ENCODE results near the gene SDK2. TPM values are rescaled to one million over a fixed set of nuclear protein-coding genes. Genes with fewer than 3 reads are reported as not detected.

Gene SDK2
- polyA plus RNA-seq, 2 of the 4 experiments (the other 2 are of a cell fraction), result 0.36 to 0.57 TPM

DNA sequence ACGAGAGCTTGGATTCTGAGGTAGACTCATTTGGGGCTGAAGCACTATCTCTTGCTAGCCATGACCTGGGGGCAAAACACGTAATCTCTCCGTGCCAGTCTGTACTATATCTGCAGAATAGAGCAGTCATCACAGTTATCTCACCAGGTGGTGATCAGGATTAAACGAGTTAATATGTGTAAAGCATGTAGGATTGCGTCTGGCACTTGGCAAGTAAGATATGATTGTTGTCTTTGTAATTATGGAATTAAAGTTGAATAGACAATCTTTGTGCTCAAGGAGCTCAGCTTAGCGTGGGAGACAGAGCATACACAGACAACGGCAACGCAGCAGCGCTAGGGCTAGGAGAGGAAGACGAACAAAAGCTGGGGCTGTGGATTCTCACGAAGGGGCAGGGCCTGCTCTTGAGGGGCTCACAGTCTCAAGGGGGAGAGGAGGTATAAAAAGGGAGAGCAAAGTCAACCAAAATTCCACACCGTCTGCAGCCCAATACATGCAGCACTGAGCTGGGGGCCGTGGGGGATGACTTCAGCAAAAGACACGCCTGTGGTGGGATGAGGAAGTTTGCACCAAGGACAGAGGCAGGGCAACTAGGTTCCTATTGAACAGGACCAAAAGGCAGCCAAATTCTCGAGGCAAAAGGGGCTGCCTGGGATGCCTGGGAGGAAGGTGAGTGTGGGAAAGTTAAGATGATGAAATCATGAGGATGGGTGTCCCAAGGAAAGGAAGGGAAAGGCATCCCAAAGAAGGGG is 68.6 kb downstream of the SDK2 start:
- ATAC-seq, result no peak
- CTCF ChIA-PET, result interaction anchor here (0.8 kb wide), 1 partner anchor 10 kb away, joined by 3 read pairs; no protein-coding TSS in a partner anchor
- POLR2A ChIA-PET, result no interaction called here
- Histone ChIP-seq H3K4me1 (no peaks in the 10 kb centered on the region), H3K9me3 (no peaks in the 10 kb centered on the region), H3K4me2 (no peak overlapping the region), H3K4me3 (no peak overlapping the region), H3K27ac (no peak overlapping the region)
- no peak for DNase-seq (ENCODE audit: low read depth in 1 of 2, low spot score in 1 of 2)
- 37% methylated on average over 15 of the region's 15 CpGs for WGBS (ENCODE audit: missing lambda C conversion rate)
- TF ChIP-seq JUN (IDR thresholded peaks at IDR 0.05) (no peak), BHLHE40 (IDR thresholded peaks at IDR 0.05; ENCODE audit: low read depth, low read length) (no peak), FOSL2 (IDR thresholded peaks at IDR 0.05) (no peak), FOSL2 (CRISPR knock-in tag; IDR thresholded peaks at IDR 0.05) (no peak), FOSB (CRISPR knock-in tag; IDR thresholded peaks at IDR 0.05) (no peak), HOXA7 (CRISPR knock-in tag; IDR thresholded peaks at IDR 0.05) (no peak), FOXS1 (CRISPR knock-in tag; IDR thresholded peaks at IDR 0.05) (no peak), MYC (IDR thresholded peaks at IDR 0.05; ENCODE audit: borderline replicate concordance, low read length) (no peak), MAFK (IDR thresholded peaks at IDR 0.05; ENCODE audit: partially characterized antibody) (no peak), POLR2A (IDR thresholded peaks at IDR 0.05; ENCODE audit: low read length) (no peak), ZSCAN20 (CRISPR knock-in tag; IDR thresholded peaks at IDR 0.05) (no peak), SMC3 (IDR thresholded peaks at IDR 0.05) (no peak)
- TF ChIP-seq, protein P1, sequence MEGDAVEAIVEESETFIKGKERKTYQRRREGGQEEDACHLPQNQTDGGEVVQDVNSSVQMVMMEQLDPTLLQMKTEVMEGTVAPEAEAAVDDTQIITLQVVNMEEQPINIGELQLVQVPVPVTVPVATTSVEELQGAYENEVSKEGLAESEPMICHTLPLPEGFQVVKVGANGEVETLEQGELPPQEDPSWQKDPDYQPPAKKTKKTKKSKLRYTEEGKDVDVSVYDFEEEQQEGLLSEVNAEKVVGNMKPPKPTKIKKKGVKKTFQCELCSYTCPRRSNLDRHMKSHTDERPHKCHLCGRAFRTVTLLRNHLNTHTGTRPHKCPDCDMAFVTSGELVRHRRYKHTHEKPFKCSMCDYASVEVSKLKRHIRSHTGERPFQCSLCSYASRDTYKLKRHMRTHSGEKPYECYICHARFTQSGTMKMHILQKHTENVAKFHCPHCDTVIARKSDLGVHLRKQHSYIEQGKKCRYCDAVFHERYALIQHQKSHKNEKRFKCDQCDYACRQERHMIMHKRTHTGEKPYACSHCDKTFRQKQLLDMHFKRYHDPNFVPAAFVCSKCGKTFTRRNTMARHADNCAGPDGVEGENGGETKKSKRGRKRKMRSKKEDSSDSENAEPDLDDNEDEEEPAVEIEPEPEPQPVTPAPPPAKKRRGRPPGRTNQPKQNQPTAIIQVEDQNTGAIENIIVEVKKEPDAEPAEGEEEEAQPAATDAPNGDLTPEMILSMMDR (IDR thresholded peaks at IDR 0.05), result no peak
- TF ChIP-seq, protein P2, sequence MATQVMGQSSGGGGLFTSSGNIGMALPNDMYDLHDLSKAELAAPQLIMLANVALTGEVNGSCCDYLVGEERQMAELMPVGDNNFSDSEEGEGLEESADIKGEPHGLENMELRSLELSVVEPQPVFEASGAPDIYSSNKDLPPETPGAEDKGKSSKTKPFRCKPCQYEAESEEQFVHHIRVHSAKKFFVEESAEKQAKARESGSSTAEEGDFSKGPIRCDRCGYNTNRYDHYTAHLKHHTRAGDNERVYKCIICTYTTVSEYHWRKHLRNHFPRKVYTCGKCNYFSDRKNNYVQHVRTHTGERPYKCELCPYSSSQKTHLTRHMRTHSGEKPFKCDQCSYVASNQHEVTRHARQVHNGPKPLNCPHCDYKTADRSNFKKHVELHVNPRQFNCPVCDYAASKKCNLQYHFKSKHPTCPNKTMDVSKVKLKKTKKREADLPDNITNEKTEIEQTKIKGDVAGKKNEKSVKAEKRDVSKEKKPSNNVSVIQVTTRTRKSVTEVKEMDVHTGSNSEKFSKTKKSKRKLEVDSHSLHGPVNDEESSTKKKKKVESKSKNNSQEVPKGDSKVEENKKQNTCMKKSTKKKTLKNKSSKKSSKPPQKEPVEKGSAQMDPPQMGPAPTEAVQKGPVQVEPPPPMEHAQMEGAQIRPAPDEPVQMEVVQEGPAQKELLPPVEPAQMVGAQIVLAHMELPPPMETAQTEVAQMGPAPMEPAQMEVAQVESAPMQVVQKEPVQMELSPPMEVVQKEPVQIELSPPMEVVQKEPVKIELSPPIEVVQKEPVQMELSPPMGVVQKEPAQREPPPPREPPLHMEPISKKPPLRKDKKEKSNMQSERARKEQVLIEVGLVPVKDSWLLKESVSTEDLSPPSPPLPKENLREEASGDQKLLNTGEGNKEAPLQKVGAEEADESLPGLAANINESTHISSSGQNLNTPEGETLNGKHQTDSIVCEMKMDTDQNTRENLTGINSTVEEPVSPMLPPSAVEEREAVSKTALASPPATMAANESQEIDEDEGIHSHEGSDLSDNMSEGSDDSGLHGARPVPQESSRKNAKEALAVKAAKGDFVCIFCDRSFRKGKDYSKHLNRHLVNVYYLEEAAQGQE (IDR thresholded peaks at IDR 0.05), result no peak
- FAIRE-seq, result no peak

DNA sequence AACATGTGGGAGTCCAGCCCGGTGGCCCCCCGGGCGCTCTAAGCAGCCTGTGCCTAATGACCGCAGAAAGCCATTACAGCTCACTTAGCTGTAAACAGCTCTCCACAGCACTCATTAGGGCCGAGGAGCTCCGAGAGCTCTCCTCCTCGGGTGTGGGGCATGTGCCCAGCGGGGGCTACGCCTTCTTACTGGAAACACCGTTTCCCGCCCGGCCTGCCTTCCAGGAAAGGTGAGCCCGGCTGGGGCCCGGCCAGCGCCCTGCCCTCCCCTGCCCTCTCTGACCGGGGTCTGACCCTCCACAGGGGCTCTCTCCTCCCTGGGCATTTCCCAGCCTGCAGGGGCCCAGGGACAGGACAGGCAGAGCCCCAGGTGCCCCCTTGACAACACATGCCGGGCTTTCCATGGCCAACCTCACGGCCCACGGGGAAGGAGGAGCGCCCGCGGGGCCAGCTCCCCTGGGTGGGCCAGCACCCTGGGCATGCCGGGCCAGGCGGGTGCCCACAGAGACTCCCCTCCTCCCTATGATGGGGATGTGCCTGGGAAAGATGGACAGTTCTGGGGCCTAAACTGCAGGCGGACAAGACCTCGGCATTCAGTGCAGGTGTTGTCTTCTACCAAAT is 72.6 kb downstream of the SDK2 start:
- no peak for FAIRE-seq
- TF ChIP-seq MAFK (IDR thresholded peaks at IDR 0.05; ENCODE audit: partially characterized antibody) (no peak), MYC (IDR thresholded peaks at IDR 0.05; ENCODE audit: borderline replicate concordance, low read length) (no peak), EHMT2 (IDR thresholded peaks at IDR 0.05; ENCODE audit: low read depth) (no peak), EHF (CRISPR knock-in tag; IDR thresholded peaks at IDR 0.05) (no peak), SMC3 (IDR thresholded peaks at IDR 0.05) (no peak), CHD4 (IDR thresholded peaks at IDR 0.05; ENCODE audit: borderline replicate concordance) (no peak), POLR2A (IDR thresholded peaks at IDR 0.05; ENCODE audit: low read length) (no peak), NPAS2 (CRISPR knock-in tag; IDR thresholded peaks at IDR 0.05; ENCODE audit: borderline replicate concordance) (no peak), MAZ (IDR thresholded peaks at IDR 0.05; ENCODE audit: borderline replicate concordance, low read depth, low read length) (no peak)
- no peak for DNase-seq (ENCODE audit: low read depth in 1 of 2, low spot score in 1 of 2)
- ChIA-PET CTCF (interaction anchor here (0.8 to 0.9 kb wide), 2 partner anchors 143 to 616 kb away, joined by 3 read pairs; no protein-coding TSS in a partner anchor), POLR2A (no interaction called here)
- Histone ChIP-seq H3K27ac (no peak overlapping the region), H3K4me1 (no peaks in the 10 kb centered on the region), H3K4me3 (no peak overlapping the region), H3K4me2 (no peak overlapping the region), H3K9me3 (no peaks in the 10 kb centered on the region)
- WGBS (ENCODE audit: missing lambda C conversion rate), result 51% methylated on average over 22 of the region's 26 CpGs
- ATAC-seq, result peak in 1 of 2 experiments; percentile 15; a peak in 3 of 6 replicates

All from A549 (cell line).